ENCODE results near the gene TTC4. TPM values are rescaled to one million over a fixed set of nuclear protein-coding genes. Genes with fewer than 3 reads are reported as not detected.

The TTC4 gene
- polyA plus RNA-seq, 6 donors from 2014 or later: 16.4 to 31.9 (median 20.8) TPM

DNA sequence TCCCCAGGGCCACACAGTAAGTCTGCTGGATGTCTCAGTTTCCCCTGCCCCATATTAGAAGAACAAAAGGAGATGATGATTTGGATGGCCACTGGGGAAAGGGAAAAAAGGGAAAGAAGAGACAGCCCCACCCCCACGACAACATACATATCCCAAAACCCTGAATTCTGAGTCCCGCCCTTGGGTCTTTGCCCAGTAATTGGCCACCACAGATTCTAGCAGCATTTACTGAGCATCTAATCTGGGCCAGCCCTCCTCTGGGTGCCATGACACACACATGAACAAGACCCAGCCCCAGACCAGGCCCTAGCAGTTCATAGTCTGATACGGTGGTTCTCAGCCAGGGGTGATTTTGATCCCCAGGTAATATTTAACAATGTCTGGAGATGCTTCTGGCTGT is 5.2 kb upstream of the TTC4 start:
- peaks cover 4 to 8% (median 5%) of the 10 kb centered on the region in 3 donors for H3K4me1 Mint-ChIP-seq
- no peak for DNase-seq
- no peak overlapping the region for H3K4me3 Mint-ChIP-seq
- H3K36me3 Mint-ChIP-seq: no peaks in the 10 kb centered on the region
- H3K27ac Mint-ChIP-seq: no peak overlapping the region
- peaks cover 17 to 51% (median 39%) of the 10 kb centered on the region in 3 donors for H3K27me3 Mint-ChIP-seq
- no peaks in the 10 kb centered on the region for H3K9me3 Mint-ChIP-seq
- no peak for ATAC-seq (ENCODE audit: low read depth in 2 of 2)

DNA sequence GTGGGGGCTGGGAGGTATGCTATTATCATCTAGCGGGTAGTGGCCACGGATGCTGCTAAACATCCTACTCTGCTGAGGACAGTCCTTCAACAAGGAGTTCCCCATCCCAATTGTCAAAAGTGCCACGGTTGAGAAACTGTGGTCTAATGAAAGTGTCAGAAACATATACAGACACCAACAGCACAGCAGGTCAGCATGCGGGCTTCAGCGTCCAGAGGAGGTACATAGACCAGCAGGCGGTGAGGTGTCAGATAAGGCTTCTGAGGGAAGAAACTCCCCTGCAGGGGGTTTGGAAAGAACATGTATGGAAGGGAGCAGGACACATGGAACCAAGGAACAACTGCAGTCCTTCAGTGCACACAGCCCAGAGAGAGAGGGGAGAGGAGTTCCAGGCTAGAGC is 4.8 kb upstream of the TTC4 start:
- no peak overlapping the region for H3K4me3 Mint-ChIP-seq
- DNase-seq (no peak), ATAC-seq (ENCODE audit: low read depth in 2 of 2) (no peak)
- peaks cover 17 to 47% (median 35%) of the 10 kb centered on the region in 3 donors for H3K27me3 Mint-ChIP-seq
- peaks cover 6 to 11% (median 7%) of the 10 kb centered on the region in 3 donors for H3K4me1 Mint-ChIP-seq
- H3K36me3 Mint-ChIP-seq: no peaks in the 10 kb centered on the region
- peak overlapping the region in 1 of 6 donors; percentile 86 for H3K27ac Mint-ChIP-seq
- no peaks in the 10 kb centered on the region for H3K9me3 Mint-ChIP-seq

DNA sequence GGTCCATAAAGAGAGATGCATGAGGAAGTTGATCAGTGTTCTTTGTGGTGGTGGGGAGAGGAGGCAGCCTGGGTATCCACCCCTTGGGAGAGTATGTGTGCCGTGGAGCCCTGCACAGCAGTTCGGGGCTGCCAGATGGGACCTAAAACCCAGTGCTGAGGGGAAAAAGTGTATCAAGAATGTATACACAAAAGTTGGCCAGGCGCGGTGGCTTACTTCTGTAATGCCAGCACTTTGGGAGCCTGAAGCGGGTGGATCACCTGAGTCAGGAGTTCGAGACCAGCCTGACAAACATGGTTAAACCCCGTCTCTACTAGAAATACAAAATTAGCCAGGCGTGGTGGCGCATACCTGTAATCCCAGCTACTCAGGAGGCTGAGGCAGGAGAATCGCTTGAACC is 4.1 kb upstream of the TTC4 start:
- Mint-ChIP-seq H3K4me1 (peaks cover 10 to 16% (median 14%) of the 10 kb centered on the region in 3 donors), H3K27ac (no peak overlapping the region), H3K4me3 (no peak overlapping the region), H3K36me3 (no peaks in the 10 kb centered on the region), H3K9me3 (no peaks in the 10 kb centered on the region), H3K27me3 (peaks cover 17 to 42% (median 31%) of the 10 kb centered on the region in 3 donors)
- ATAC-seq (ENCODE audit: low read depth in 2 of 2) (no peak), DNase-seq (no peak)

DNA sequence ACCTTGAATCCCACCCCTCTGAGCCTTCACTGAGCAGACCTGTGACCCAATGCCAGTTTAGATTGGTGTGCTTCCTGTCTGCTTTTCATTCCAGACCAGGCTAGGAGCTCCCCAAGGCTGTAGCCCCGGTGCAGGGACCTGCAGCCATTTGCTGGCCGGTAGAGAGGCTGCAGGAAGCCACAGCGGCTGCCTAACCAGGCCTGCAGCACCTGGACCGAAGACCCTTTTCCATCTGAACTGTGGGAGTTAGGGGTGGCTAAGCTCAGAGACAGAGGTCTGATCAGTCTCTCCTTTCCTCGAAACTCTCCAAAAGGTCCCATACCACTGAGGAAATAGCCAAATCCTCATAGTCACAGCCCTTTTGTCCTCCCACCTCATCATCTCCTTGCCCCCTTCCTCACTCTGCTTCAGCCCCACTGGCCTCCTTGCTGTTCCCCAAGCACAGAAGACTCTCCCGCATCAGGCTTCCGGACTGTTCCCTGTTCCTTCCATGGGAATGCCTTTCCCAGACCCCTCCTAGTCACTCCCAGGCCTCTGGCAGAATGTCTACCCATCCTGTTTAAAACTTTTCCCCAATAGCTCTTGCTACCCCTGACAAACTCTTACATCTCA is 674 bp upstream of the TTC4 start:
- Mint-ChIP-seq H3K4me3 (peak overlapping the region; percentile 74 to 95 (median 90)), H3K4me1 (peaks cover 16 to 36% (median 31%) of the 10 kb centered on the region in 3 donors), H3K36me3 (peaks cover 7 to 10% of the 10 kb centered on the region in 2 donors), H3K27me3 (peaks cover 3 to 14% (median 4%) of the 10 kb centered on the region in 3 donors), H3K27ac (peak overlapping the region; percentile 2 to 97 (median 72)), H3K9me3 (no peaks in the 10 kb centered on the region)
- DNase-seq: no peak
- no peak for ATAC-seq (ENCODE audit: low read depth in 2 of 2)

DNA sequence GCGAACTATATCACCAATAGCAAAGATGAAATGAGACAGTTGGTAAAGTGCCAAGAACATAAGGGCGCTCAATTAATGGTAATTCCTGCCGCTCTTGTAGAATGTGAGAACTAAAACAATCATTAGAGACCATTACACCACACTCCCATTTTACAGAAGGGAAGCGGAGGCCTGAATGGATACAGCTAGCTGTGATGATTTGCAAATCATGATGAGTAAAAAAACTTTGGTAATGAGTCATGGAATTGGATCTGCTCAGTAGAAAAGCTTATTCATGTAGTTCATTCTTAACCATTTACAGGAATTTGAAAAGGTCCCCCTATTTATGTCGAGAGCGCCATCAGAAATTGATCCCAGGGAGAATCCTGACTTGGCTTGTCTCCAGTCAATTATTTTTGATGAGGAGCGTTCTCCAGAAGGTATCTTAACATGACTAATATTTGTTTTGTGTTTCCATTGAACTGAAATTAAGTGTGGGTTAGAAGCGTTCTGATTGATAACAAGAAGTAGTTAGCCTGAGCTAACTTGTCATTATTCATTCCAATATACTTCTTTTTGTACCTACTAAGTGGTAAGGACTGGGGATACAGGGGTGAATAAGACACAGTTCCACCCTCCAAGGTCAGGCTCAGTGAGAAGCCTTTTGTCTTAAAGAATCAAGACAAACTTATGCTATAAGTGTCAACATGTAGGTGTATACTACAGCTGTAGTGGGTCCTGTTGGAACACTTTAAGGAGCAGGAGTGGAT is 812 bp downstream of the TTC4 start:
- H3K4me1 Mint-ChIP-seq: peaks cover 16 to 36% (median 31%) of the 10 kb centered on the region in 3 donors
- peak overlapping the region in 5 of 6 donors; percentile 2 to 97 (median 87) for H3K27ac Mint-ChIP-seq
- H3K36me3 Mint-ChIP-seq: peaks cover 7 to 10% of the 10 kb centered on the region in 2 donors
- H3K9me3 Mint-ChIP-seq: no peaks in the 10 kb centered on the region
- no peak for ATAC-seq (ENCODE audit: low read depth in 2 of 2)
- H3K4me3 Mint-ChIP-seq: peak overlapping the region; percentile 74 to 95 (median 90)
- no peaks in the 10 kb centered on the region for H3K27me3 Mint-ChIP-seq
- DNase-seq: no peak

DNA sequence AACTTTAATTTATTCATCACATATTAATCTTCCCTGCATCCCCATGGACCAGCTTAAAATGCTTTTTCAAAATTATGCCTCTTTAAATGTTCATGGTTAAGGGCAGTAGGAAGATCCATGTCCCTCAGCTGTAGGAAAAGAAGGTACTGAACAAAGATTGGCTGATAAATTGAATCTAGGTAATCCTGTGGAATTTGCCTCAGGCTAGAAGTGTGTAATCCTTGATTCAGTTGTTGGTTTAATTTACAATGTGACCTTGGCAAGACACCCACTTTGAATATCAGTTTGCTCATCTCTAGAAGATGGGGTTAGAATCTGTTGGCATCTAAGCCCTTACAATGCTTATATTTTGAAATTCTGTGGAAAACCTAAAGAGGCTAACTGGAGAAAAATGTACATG is 6.1 kb downstream of the TTC4 start:
- no peak overlapping the region for H3K4me3 Mint-ChIP-seq
- H3K9me3 Mint-ChIP-seq: peaks cover 3 to 15% (median 8%) of the 10 kb centered on the region in 7 donors
- H3K4me1 Mint-ChIP-seq: peaks cover 6 to 18% (median 15%) of the 10 kb centered on the region in 3 donors
- H3K27ac Mint-ChIP-seq: no peak overlapping the region
- ATAC-seq (ENCODE audit: low read depth in 2 of 2): no peak
- peaks cover 35 to 41% of the 10 kb centered on the region in 2 donors for H3K36me3 Mint-ChIP-seq
- H3K27me3 Mint-ChIP-seq: no peaks in the 10 kb centered on the region
- no peak for DNase-seq

DNA sequence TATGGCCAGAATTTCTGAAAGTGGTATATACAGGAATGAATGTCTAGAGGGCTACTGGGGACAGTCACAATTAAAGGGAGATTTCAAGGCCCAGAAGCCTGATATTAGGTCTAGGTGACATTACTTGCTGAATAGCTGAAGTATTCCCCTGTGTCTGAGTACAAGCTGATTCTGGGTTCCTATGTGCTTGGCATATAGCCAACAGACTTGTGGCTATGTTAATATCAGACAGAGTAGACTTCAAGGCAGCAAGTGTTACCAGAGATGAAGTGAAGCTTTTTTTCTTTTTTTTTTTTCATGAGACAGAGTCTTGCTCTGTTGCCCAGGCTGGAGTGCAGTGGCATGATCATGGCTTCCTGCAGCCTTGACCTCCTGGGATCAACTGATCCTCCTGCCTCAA is 8.3 kb downstream of the TTC4 start:
- Mint-ChIP-seq H3K36me3 (peaks cover 43 to 45% of the 10 kb centered on the region in 2 donors), H3K9me3 (peaks cover 3 to 15% (median 8%) of the 10 kb centered on the region in 7 donors), H3K4me1 (peaks cover 0 to 6% (median 3%) of the 10 kb centered on the region in 3 donors), H3K27ac (peak overlapping the region in 1 of 6 donors; percentile 14), H3K27me3 (no peaks in the 10 kb centered on the region), H3K4me3 (no peak overlapping the region)
- DNase-seq: no peak
- ATAC-seq (ENCODE audit: low read depth in 2 of 2): no peak

DNA sequence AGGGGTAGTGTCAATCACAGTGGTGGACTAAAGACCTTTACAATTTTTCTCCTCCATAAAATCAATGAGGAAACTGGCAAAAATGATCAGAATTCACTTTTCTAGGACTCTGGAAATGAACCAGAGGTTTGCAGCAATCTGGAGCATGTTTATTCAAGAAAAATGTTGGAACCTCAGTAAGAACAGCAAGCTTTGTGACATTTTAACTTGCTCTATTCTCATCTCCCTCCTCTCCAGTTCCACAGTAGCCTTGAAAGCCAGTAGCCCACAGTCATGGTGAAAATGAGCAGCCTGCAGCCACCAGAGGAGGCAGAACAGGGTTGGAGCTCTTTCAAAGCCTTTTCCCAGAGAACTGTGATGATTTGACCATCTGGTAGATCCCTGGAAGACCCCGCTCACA is 9.1 kb downstream of the TTC4 start:
- DNase-seq (no peak), ATAC-seq (ENCODE audit: low read depth in 2 of 2) (no peak)
- Mint-ChIP-seq H3K4me1 (no peaks in the 10 kb centered on the region), H3K27me3 (no peaks in the 10 kb centered on the region), H3K4me3 (no peak overlapping the region), H3K9me3 (peaks cover 3 to 15% (median 8%) of the 10 kb centered on the region in 7 donors), H3K36me3 (peaks cover 40 to 43% of the 10 kb centered on the region in 2 donors), H3K27ac (no peak overlapping the region)

DNA sequence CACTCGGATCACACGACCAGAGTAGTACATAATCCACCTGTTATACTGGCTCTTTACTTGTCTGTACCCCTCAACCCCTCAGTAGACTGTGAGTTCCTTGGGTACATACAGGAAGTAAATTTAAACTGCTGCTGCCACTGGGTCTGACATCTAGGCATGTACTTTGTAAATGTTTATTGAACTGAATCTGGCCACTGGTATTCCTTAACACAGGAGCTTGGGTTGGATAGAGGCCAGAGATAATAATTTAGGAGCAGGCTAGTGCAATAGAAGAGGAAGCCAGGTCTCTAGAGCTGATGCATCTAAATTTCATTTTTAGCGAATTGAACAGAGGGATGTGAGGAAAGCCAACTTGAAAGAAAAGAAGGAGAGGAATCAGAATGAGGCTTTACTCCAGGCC is 12.4 kb downstream of the TTC4 start:
- H3K27me3 Mint-ChIP-seq: no peaks in the 10 kb centered on the region

DNA sequence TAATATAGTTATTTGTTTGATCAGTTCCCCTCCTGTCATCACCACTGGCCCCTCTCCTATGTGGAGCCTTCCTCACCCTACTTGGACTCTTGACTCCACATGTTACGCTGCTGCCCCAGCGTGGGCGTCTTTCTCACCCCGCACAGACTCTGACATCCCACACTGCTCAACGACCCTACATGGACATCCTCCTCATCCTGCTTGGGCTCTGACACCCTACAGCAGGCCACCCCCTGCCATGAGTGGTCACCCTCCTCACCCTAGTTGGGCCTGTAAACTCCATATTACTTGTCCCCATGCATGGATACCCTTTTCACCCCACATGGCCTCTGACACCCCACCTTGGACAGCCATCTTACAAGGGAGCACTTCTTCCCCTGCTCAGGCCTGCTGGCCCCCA is 21.0 kb downstream of the TTC4 start:
- no peaks in the 10 kb centered on the region for H3K27me3 Mint-ChIP-seq
- H3K4me1 Mint-ChIP-seq: peaks cover 0 to 4% (median 3%) of the 10 kb centered on the region in 3 donors
- H3K27ac Mint-ChIP-seq: peak overlapping the region in 2 of 6 donors; percentile 21 to 84
- no peaks in the 10 kb centered on the region for H3K9me3 Mint-ChIP-seq
- no peak overlapping the region for H3K4me3 Mint-ChIP-seq
- H3K36me3 Mint-ChIP-seq: peaks cover 22 to 25% of the 10 kb centered on the region in 2 donors
- DNase-seq: no peak
- no peak for ATAC-seq (ENCODE audit: low read depth in 2 of 2)

More for the DNA sequence above, 12.4 kb downstream of the TTC4 start:
- Mint-ChIP-seq H3K4me3 (no peak overlapping the region), H3K27ac (peak overlapping the region in 2 of 6 donors; percentile 32 to 55), H3K36me3 (peaks cover 50 to 53% of the 10 kb centered on the region in 2 donors), H3K4me1 (peaks cover 0 to 5% (median 0%) of the 10 kb centered on the region in 3 donors), H3K9me3 (peaks cover 3 to 15% (median 8%) of the 10 kb centered on the region in 7 donors)
- DNase-seq (no peak), ATAC-seq (ENCODE audit: low read depth in 2 of 2) (no peak)

DNA sequence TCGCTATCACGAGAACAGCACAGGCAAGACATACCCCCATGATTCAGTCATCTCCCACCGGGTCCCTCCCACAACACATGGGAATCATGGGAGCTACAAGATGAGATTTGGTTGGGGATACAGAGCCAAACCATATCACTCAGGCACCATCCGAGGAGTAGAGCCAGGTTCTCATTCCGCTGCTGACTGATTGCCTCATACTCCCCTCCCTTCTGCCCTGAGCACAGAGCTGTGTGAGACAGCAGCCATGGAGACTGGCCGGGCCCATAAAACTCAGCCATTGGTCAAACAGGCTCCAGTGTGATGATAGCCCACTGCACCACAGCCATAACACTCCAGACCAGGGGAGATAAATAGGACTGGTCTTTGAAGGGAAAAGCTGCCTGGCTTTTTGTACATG is 22.6 kb downstream of the TTC4 start:
- Mint-ChIP-seq H3K9me3 (no peaks in the 10 kb centered on the region), H3K27ac (peak overlapping the region in 1 of 6 donors; percentile 28), H3K4me1 (peaks cover 0 to 4% (median 3%) of the 10 kb centered on the region in 3 donors), H3K36me3 (peaks cover 28 to 32% of the 10 kb centered on the region in 2 donors), H3K27me3 (no peaks in the 10 kb centered on the region), H3K4me3 (no peak overlapping the region)
- DNase-seq: no peak
- no peak for ATAC-seq (ENCODE audit: low read depth in 2 of 2)

DNA sequence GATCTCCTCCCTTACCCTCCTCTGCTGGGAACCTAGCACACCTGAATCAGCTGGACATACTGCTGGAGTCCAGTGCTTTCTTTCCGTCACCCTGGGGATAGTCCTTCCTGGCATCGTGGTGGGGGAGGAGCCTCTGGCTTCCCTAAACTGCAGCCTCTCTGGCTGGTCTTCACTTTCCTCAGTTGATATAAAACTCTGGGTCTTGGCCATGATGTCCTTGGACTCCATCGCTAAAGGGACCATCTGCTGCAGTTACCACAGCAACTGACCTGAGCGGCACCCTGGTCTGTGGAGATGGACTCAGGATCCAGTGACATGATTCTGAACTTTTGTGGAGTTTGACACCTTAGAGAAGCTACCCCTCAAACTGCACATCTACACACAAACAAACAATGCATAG is 25.9 kb downstream of the TTC4 start:
- DNase-seq (no peak), ATAC-seq (ENCODE audit: low read depth in 2 of 2) (no peak)
- Mint-ChIP-seq H3K4me3 (peak overlapping the region in 1 of 8 donors; percentile 23), H3K4me1 (peaks cover 0 to 9% (median 3%) of the 10 kb centered on the region in 3 donors), H3K27me3 (no peaks in the 10 kb centered on the region), H3K9me3 (no peaks in the 10 kb centered on the region), H3K36me3 (peaks cover 27 to 31% of the 10 kb centered on the region in 2 donors), H3K27ac (no peak overlapping the region)

DNA sequence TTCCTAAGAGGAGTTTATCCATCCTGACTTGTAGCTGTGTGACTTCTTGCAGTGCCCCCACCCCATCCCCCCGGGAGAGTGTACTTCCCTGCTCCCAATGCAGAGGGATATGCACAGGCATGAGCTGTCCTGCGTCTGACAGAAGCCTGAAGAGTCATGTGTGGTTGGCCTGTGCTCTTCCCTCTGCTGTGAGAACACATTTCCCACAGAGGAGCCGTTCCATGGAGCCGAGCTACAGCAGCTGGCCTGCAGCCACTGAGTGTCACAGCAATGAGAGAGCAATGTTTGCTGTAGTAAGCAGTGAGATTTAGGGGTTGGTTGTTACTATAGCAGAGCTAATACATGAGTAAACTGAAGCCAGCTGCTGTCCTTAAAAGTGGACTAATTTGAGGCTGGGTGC is 26.6 kb downstream of the TTC4 start:
- H3K4me3 Mint-ChIP-seq: no peak overlapping the region
- no peak for ATAC-seq (ENCODE audit: low read depth in 2 of 2)
- H3K4me1 Mint-ChIP-seq: peaks cover 0 to 4% (median 0%) of the 10 kb centered on the region in 3 donors
- H3K9me3 Mint-ChIP-seq: no peaks in the 10 kb centered on the region
- no peaks in the 10 kb centered on the region for H3K27me3 Mint-ChIP-seq
- H3K36me3 Mint-ChIP-seq: peaks cover 20 to 23% of the 10 kb centered on the region in 2 donors
- H3K27ac Mint-ChIP-seq: no peak overlapping the region
- no peak for DNase-seq
